NB4 (cell line): ENCODE data around the gene WDR87.

Experiments used
- TF ChIP-seq, protein P1 (sequence below): IDR thresholded peaks from one replicate; pipeline ENCODE4 v1.5.1; 2012; ENCODE audit warnings: low read depth, low read length
- TF ChIP-seq, protein P2 (sequence below): IDR thresholded peaks from 2 replicates; pipeline ENCODE4 v1.6.1; 2011; ENCODE audit warnings: low read depth, low read length

DNA sequence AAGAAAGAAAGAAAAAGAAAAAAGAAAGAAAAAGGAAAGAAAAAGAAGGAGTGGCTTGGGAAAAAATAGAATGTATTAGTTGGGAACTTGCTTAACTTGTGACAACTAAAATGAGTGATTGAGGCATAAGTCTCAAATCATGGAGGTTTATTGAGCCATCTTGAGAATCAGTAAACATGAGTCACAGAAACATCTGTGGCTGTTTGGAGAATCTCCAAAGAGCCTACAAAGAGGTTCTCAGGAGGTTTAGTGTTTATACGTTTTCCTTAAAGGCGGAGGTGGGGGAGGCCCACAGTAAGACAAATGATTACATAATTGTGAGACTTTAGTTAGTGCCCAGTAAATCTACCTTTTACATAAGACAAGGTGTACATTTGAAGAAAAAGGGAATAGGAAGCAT is 38.6 kb downstream of the WDR87 start:
- TF ChIP-seq, protein P1, sequence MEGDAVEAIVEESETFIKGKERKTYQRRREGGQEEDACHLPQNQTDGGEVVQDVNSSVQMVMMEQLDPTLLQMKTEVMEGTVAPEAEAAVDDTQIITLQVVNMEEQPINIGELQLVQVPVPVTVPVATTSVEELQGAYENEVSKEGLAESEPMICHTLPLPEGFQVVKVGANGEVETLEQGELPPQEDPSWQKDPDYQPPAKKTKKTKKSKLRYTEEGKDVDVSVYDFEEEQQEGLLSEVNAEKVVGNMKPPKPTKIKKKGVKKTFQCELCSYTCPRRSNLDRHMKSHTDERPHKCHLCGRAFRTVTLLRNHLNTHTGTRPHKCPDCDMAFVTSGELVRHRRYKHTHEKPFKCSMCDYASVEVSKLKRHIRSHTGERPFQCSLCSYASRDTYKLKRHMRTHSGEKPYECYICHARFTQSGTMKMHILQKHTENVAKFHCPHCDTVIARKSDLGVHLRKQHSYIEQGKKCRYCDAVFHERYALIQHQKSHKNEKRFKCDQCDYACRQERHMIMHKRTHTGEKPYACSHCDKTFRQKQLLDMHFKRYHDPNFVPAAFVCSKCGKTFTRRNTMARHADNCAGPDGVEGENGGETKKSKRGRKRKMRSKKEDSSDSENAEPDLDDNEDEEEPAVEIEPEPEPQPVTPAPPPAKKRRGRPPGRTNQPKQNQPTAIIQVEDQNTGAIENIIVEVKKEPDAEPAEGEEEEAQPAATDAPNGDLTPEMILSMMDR: no peak
- TF ChIP-seq, protein P2, sequence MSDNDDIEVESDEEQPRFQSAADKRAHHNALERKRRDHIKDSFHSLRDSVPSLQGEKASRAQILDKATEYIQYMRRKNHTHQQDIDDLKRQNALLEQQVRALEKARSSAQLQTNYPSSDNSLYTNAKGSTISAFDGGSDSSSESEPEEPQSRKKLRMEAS: no peak
